Measurements from ENCODE around the gene IRF2BP2.

DNA sequence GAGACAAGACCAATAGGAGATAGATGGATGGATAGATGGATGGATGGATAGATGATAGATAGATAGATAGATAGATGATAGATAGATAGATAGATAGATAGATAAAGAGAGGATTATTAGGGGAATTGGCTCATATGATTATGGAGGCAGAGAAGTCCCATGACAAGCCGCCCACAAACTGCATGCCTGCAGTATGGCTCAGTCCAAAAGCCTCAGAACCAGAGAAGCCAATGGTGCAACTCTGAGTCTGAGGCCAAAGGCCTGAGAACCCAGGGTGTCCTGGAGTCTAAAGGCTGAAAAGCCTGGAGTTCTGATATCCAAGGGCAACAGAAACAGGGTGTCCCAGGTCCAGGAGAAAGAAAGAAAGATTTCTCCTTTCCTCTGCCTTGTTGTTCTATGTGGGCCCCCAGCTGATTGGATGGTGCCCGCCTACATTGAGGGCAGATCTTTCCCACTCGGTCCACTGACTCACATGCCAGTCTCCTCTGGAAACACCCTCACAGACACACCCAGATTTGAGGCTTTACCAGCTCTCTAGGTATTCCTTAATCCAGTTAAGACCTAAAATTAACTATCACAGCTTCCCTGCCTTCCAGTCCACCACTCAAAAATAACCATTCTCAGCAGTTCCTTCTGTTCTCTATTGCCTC is 39.6 kb upstream of the IRF2BP2 start:
- TF ChIP-seq, protein P1, sequence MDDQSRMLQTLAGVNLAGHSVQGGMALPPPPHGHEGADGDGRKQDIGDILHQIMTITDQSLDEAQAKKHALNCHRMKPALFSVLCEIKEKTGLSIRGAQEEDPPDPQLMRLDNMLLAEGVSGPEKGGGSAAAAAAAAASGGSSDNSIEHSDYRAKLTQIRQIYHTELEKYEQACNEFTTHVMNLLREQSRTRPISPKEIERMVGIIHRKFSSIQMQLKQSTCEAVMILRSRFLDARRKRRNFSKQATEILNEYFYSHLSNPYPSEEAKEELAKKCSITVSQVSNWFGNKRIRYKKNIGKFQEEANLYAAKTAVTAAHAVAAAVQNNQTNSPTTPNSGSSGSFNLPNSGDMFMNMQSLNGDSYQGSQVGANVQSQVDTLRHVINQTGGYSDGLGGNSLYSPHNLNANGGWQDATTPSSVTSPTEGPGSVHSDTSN (CRISPR knock-in tag; IDR thresholded peaks at IDR 0.05) = no peak
- TF ChIP-seq, protein P2, sequence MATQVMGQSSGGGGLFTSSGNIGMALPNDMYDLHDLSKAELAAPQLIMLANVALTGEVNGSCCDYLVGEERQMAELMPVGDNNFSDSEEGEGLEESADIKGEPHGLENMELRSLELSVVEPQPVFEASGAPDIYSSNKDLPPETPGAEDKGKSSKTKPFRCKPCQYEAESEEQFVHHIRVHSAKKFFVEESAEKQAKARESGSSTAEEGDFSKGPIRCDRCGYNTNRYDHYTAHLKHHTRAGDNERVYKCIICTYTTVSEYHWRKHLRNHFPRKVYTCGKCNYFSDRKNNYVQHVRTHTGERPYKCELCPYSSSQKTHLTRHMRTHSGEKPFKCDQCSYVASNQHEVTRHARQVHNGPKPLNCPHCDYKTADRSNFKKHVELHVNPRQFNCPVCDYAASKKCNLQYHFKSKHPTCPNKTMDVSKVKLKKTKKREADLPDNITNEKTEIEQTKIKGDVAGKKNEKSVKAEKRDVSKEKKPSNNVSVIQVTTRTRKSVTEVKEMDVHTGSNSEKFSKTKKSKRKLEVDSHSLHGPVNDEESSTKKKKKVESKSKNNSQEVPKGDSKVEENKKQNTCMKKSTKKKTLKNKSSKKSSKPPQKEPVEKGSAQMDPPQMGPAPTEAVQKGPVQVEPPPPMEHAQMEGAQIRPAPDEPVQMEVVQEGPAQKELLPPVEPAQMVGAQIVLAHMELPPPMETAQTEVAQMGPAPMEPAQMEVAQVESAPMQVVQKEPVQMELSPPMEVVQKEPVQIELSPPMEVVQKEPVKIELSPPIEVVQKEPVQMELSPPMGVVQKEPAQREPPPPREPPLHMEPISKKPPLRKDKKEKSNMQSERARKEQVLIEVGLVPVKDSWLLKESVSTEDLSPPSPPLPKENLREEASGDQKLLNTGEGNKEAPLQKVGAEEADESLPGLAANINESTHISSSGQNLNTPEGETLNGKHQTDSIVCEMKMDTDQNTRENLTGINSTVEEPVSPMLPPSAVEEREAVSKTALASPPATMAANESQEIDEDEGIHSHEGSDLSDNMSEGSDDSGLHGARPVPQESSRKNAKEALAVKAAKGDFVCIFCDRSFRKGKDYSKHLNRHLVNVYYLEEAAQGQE (tag by site-specific recombination; IDR thresholded peaks at IDR 0.05) = no peak
- TF ChIP-seq, protein P3, sequence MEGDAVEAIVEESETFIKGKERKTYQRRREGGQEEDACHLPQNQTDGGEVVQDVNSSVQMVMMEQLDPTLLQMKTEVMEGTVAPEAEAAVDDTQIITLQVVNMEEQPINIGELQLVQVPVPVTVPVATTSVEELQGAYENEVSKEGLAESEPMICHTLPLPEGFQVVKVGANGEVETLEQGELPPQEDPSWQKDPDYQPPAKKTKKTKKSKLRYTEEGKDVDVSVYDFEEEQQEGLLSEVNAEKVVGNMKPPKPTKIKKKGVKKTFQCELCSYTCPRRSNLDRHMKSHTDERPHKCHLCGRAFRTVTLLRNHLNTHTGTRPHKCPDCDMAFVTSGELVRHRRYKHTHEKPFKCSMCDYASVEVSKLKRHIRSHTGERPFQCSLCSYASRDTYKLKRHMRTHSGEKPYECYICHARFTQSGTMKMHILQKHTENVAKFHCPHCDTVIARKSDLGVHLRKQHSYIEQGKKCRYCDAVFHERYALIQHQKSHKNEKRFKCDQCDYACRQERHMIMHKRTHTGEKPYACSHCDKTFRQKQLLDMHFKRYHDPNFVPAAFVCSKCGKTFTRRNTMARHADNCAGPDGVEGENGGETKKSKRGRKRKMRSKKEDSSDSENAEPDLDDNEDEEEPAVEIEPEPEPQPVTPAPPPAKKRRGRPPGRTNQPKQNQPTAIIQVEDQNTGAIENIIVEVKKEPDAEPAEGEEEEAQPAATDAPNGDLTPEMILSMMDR (tag by site-specific recombination; IDR thresholded peaks at IDR 0.05) = no peak
- TF ChIP-seq, protein P4, sequence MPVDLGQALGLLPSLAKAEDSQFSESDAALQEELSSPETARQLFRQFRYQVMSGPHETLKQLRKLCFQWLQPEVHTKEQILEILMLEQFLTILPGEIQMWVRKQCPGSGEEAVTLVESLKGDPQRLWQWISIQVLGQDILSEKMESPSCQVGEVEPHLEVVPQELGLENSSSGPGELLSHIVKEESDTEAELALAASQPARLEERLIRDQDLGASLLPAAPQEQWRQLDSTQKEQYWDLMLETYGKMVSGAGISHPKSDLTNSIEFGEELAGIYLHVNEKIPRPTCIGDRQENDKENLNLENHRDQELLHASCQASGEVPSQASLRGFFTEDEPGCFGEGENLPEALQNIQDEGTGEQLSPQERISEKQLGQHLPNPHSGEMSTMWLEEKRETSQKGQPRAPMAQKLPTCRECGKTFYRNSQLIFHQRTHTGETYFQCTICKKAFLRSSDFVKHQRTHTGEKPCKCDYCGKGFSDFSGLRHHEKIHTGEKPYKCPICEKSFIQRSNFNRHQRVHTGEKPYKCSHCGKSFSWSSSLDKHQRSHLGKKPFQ (tag by site-specific recombination; IDR thresholded peaks at IDR 0.05) = no peak
- no peak for TF ChIP-seq ZBTB7A (tag by site-specific recombination; IDR thresholded peaks at IDR 0.05; ENCODE audit: low read depth)
- TF ChIP-seq, protein P5, sequence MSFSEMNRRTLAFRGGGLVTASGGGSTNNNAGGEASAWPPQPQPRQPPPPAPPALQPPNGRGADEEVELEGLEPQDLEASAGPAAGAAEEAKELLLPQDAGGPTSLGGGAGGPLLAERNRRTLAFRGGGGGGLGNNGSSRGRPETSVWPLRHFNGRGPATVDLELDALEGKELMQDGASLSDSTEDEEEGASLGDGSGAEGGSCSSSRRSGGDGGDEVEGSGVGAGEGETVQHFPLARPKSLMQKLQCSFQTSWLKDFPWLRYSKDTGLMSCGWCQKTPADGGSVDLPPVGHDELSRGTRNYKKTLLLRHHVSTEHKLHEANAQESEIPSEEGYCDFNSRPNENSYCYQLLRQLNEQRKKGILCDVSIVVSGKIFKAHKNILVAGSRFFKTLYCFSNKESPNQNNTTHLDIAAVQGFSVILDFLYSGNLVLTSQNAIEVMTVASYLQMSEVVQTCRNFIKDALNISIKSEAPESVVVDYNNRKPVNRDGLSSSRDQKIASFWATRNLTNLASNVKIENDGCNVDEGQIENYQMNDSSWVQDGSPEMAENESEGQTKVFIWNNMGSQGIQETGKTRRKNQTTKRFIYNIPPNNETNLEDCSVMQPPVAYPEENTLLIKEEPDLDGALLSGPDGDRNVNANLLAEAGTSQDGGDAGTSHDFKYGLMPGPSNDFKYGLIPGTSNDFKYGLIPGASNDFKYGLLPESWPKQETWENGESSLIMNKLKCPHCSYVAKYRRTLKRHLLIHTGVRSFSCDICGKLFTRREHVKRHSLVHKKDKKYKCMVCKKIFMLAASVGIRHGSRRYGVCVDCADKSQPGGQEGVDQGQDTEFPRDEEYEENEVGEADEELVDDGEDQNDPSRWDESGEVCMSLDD (tag by site-specific recombination; IDR thresholded peaks at IDR 0.05) = no peak
- TF ChIP-seq ZNF433 (tag by site-specific recombination; IDR thresholded peaks at IDR 0.05; ENCODE audit: low read depth) = no peak
- no peak for TF ChIP-seq IKZF3 (tag by site-specific recombination; IDR thresholded peaks at IDR 0.05)
- no peak for TF ChIP-seq ZNF24 (tag by site-specific recombination; IDR thresholded peaks at IDR 0.05)
- TF ChIP-seq, protein P6, sequence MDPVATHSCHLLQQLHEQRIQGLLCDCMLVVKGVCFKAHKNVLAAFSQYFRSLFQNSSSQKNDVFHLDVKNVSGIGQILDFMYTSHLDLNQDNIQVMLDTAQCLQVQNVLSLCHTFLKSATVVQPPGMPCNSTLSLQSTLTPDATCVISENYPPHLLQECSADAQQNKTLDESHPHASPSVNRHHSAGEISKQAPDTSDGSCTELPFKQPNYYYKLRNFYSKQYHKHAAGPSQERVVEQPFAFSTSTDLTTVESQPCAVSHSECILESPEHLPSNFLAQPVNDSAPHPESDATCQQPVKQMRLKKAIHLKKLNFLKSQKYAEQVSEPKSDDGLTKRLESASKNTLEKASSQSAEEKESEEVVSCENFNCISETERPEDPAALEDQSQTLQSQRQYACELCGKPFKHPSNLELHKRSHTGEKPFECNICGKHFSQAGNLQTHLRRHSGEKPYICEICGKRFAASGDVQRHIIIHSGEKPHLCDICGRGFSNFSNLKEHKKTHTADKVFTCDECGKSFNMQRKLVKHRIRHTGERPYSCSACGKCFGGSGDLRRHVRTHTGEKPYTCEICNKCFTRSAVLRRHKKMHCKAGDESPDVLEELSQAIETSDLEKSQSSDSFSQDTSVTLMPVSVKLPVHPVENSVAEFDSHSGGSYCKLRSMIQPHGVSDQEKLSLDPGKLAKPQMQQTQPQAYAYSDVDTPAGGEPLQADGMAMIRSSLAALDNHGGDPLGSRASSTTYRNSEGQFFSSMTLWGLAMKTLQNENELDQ (tag by site-specific recombination; IDR thresholded peaks at IDR 0.05; ENCODE audit: low read depth) = no peak
- TF ChIP-seq SETDB1 (IDR thresholded peaks at IDR 0.05; ENCODE audit: insufficient read length, low read length) = no peak
- TF ChIP-seq ZNF121 (tag by site-specific recombination; IDR thresholded peaks at IDR 0.05) = no peak
- no peak for TF ChIP-seq ZNF791 (tag by site-specific recombination; IDR thresholded peaks at IDR 0.05)

All from HEK293 (cell line).